ENCODE measurements around the gene HOXA3.

The HOXA3 gene

GRCh38 chr7:27182285-27182841 is 30.0 kb upstream of the HOXA3 start:
- no peaks in the 10 kb centered on the region for H3K4me1 ChIP-seq (ENCODE audit: low read length)
- H3K4me3 ChIP-seq (ENCODE audit: low read length), result no peak overlapping the region
- no peak overlapping the region for H3K4me2 ChIP-seq (ENCODE audit: low read depth, low read length)
- H3K9me3 ChIP-seq (replicated peaks; ENCODE audit: insufficient read depth, low read length), result no peaks in the 10 kb centered on the region
- peaks cover 72% of the 10 kb centered on the region for H3K27me3 ChIP-seq (replicated peaks; ENCODE audit: insufficient read depth, low read length)
- H3F3A ChIP-seq (ENCODE audit: insufficient read depth, low read length), result no peaks in the 10 kb centered on the region
- H3K79me2 ChIP-seq (ENCODE audit: low read length), result no peaks in the 10 kb centered on the region
- no peak for TF ChIP-seq EZH2 (optimal IDR thresholded peaks at IDR 0.05; ENCODE audit: low read depth, low read length)
- no peak for TF ChIP-seq CTCF (IDR thresholded peaks at IDR 0.05; ENCODE audit: low read length)
- TF ChIP-seq EZH2phosphoT487 (IDR thresholded peaks at IDR 0.05; ENCODE audit: low read length), result no peak
- no peak overlapping the region for H2AFZ ChIP-seq (ENCODE audit: low read length)
- no peaks in the 10 kb centered on the region for H3K9me2 ChIP-seq (replicated peaks; ENCODE audit: insufficient read depth, low read length)
- no peak overlapping the region for H3K27ac ChIP-seq (ENCODE audit: low read length)
- no peaks in the 10 kb centered on the region for H4K20me1 ChIP-seq (ENCODE audit: insufficient read depth, low read length)
- no peaks in the 10 kb centered on the region for H3K36me3 ChIP-seq (replicated peaks; ENCODE audit: insufficient read depth, low read length)
- DNase-seq, result no peak
- H3K9ac ChIP-seq (ENCODE audit: low read length), result no peak overlapping the region

GRCh38 chr7:27181795-27182275 is 29.5 kb upstream of the HOXA3 start:
- Histone ChIP-seq H3K27me3 (replicated peaks; ENCODE audit: insufficient read depth, low read length) (peaks cover 66% of the 10 kb centered on the region), H3K9ac (ENCODE audit: low read length) (no peak overlapping the region), H3K36me3 (replicated peaks; ENCODE audit: insufficient read depth, low read length) (no peaks in the 10 kb centered on the region), H3K9me2 (replicated peaks; ENCODE audit: insufficient read depth, low read length) (no peaks in the 10 kb centered on the region), H3K4me2 (ENCODE audit: low read depth, low read length) (no peak overlapping the region), H4K20me1 (ENCODE audit: insufficient read depth, low read length) (no peaks in the 10 kb centered on the region), H3K4me3 (ENCODE audit: low read length) (no peak overlapping the region), H3K4me1 (ENCODE audit: low read length) (no peaks in the 10 kb centered on the region), H3K27ac (ENCODE audit: low read length) (no peak overlapping the region), H3K79me2 (ENCODE audit: low read length) (no peaks in the 10 kb centered on the region), H3K9me3 (replicated peaks; ENCODE audit: insufficient read depth, low read length) (no peaks in the 10 kb centered on the region), H3F3A (ENCODE audit: insufficient read depth, low read length) (no peaks in the 10 kb centered on the region), H2AFZ (ENCODE audit: low read length) (no peak overlapping the region)
- TF ChIP-seq EZH2 (optimal IDR thresholded peaks at IDR 0.05; ENCODE audit: low read depth, low read length), result no peak
- no peak for TF ChIP-seq CTCF (IDR thresholded peaks at IDR 0.05; ENCODE audit: low read length)
- TF ChIP-seq EZH2phosphoT487 (IDR thresholded peaks at IDR 0.05; ENCODE audit: low read length), result no peak
- DNase-seq, result no peak

GRCh38 chr7:27180431-27181420 is 28.3 kb upstream of the HOXA3 start:
- no peaks in the 10 kb centered on the region for H3F3A ChIP-seq (ENCODE audit: insufficient read depth, low read length)
- H3K36me3 ChIP-seq (replicated peaks; ENCODE audit: insufficient read depth, low read length), result no peaks in the 10 kb centered on the region
- no peaks in the 10 kb centered on the region for H3K79me2 ChIP-seq (ENCODE audit: low read length)
- H2AFZ ChIP-seq (ENCODE audit: low read length), result no peak overlapping the region
- no peaks in the 10 kb centered on the region for H4K20me1 ChIP-seq (ENCODE audit: insufficient read depth, low read length)
- no peak overlapping the region for H3K4me3 ChIP-seq (ENCODE audit: low read length)
- no peak overlapping the region for H3K27ac ChIP-seq (ENCODE audit: low read length)
- no peaks in the 10 kb centered on the region for H3K9me2 ChIP-seq (replicated peaks; ENCODE audit: insufficient read depth, low read length)
- H3K4me1 ChIP-seq (ENCODE audit: low read length), result no peaks in the 10 kb centered on the region
- TF ChIP-seq EZH2 (optimal IDR thresholded peaks at IDR 0.05; ENCODE audit: low read depth, low read length) (no peak), CTCF (IDR thresholded peaks at IDR 0.05; ENCODE audit: low read length) (no peak), EZH2phosphoT487 (IDR thresholded peaks at IDR 0.05; ENCODE audit: low read length) (no peak)
- no peak overlapping the region for H3K9ac ChIP-seq (ENCODE audit: low read length)
- H3K27me3 ChIP-seq (replicated peaks; ENCODE audit: insufficient read depth, low read length), result peaks cover 60% of the 10 kb centered on the region
- no peaks in the 10 kb centered on the region for H3K9me3 ChIP-seq (replicated peaks; ENCODE audit: insufficient read depth, low read length)
- no peak overlapping the region for H3K4me2 ChIP-seq (ENCODE audit: low read depth, low read length)
- no peak for DNase-seq

Measured in MM.1S (cell line).